ENCODE results near the gene SRGAP2C. TPM values are rescaled to one million over a fixed set of nuclear protein-coding genes. Genes with fewer than 3 reads are reported as not detected.
A peak's percentile ranks its signal among the peaks of the same experiment; 100 is the strongest.
"Not testable (repeated sequence)": the region's sequence is repeated elsewhere in the genome, so short reads cannot be mapped to it uniquely, and the experiment has no call there.

Gene SRGAP2C
- total RNA-seq, 1 donor from 2014 or later = 13.9 TPM

DNA sequence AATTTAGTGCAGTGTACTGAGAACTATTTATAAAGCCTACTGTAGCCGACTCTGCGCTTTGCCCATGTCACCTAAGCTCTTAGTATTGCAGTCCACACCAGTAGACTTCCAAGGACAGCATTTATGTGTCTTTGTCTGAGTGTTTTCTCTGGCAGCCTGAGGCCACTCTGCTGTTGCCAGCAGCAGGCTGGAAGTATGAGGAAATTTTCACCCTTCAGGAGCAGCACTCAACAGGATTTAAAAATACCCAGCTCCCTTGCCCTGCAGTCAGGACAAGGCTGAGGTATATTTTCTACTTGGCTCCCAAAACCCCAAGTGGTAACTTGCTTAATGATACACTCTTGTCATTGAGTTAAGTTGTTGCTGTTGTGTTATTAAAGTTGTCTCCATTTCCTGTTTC lies 230.1 kb downstream of the SRGAP2C start:
- peak; percentile 26 for DNase-seq (ENCODE audit: low read depth)

DNA sequence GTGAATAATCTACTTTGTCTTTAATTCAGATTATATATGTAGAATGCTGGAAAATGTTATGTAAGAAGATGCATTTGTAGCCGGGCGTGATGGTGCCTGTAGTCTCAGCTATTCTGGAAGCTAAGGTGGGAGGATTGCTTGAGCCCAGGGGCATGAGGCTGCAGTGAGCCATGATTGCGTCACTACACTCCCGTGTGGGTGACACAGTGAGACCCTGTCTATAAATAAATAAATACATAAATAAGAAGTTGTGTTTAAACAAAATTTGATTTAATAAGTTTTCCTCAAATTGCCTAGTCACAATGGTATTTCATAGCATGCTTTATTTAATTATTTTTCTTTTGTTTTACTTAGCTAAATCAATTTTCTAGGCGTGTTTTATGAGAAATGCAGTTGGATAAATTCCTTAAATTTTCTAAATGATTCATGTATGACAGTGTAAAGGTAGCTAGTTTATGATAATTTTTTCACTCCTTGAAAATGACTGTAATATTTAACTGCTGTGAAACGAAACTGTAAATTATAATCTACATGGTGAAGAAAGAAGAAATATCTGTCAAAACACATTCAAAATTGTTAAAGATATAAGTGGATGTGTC lies 232.6 kb downstream of the SRGAP2C start:
- DNase-seq (ENCODE audit: low read depth) = no peak

DNA sequence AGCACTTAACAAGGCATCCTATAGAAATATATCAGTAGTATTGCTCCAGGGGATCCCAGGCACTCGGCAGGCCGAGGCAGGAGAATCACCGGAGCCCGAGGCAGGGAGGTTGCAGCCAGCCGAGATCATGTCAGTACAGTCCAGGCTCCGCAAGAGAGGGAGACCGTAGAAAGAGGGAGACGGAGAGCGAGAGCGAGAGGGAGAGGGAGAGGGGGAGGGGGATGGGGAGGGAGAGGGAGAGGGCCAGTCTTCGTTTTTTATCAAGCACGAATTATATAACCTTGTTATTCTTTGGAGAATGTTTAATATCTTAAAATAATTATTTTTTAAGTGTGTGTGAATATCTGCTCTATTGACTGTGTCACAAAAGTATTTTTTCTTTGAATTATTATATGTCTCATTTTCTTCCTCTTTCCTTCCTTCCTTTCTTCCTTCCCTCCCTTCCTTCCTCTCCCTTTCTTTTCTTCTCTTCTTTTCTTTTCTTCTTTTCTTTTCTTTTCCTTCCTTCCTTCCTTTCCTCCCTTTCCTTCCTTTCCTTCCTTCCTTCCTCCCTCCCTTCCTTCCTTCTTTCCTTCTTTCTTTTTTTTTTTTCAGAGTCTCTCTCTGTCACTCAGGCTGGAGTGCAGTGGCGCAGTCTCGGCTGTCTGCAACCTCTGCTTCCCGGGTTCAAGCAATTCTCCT lies 233.7 kb downstream of the SRGAP2C start:
- DNase-seq (ENCODE audit: low read depth) = no peak

DNA sequence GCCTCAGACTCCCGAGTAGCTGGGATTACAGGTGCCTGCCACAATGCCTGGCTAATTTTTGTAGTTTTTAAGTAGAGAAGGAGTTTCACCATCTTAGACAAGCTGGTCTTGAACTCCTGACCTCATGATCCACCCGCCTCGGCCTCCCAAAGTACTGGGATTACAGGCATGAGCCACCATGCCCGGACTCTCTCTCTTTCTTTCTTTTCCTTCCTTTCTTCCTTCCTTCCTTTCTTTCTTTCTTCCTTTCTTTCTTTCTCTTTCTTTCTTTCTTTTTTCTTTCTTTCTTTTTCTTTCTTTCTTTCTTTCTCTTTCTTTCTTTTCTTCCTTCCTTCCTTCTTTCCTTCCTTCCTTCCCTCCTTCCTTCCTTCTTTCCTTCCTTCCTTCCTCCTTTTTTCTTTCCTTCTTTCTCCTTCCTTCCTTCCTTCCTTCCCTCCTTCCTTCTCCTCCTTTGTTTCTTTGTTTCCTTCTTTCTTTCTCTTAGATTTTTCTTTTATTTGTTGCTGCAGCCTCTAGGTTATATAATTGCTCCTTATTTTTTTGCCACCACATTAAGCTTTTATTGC lies 234.4 kb downstream of the SRGAP2C start:
- DNase-seq (ENCODE audit: low read depth) = not testable (repeated sequence)

- DNase-seq (ENCODE audit: low read depth) = not testable (repeated sequence)
Measured at GRCh38 chr1:121421490-121421889, 236.7 kb downstream of the SRGAP2C start.

DNA sequence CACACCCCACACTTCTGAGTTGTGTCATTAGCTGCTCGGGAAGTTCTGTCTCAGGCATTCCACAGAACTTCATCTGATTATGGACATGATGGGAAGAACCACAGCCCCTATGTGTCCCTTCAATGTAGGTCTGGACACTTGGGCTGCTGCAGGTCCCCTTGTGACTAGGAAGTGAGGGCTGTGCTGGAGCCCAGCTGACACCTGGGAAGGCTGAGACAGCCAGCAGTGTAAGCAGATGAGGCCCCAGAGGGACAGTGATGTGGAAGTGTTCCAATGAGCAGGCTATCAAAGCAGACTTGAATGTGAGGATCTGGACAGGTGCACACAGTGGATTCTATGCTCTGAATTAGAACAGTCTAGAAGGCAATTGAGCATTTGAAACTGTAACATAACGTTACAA lies 239.2 kb downstream of the SRGAP2C start:
- DNase-seq (ENCODE audit: low read depth) = peak; percentile 17

GRCh38 chr1:121433517-121433916 lies 248.7 kb downstream of the SRGAP2C start:
- not testable (repeated sequence) for DNase-seq (ENCODE audit: low read depth)

- DNase-seq (ENCODE audit: low read depth) = not testable (repeated sequence)
Measured at GRCh38 chr1:121438862-121439261, 254.1 kb downstream of the SRGAP2C start.

GRCh38 chr1:121440993-121441392 lies 256.2 kb downstream of the SRGAP2C start:
- no peak for DNase-seq (ENCODE audit: low read depth)

Other genes with a start within 250 kb of the SRGAP2C start
- 0.21 and 0.26 TPM in 2 replicates for gene FAM72B, start 635 bp upstream of the SRGAP2C start, total RNA-seq